ENCODE data around the gene SLC9A2. TPM values are rescaled to one million over a fixed set of nuclear protein-coding genes. Genes with fewer than 3 reads are reported as not detected.

Gene SLC9A2
- total and polyA plus RNA-seq, 10 of the 15 experiments (the other 5 are each of a cell fraction or from before 2014, with no cell fraction given): 0.13 to 1.2 (median 0.79) TPM

DNA sequence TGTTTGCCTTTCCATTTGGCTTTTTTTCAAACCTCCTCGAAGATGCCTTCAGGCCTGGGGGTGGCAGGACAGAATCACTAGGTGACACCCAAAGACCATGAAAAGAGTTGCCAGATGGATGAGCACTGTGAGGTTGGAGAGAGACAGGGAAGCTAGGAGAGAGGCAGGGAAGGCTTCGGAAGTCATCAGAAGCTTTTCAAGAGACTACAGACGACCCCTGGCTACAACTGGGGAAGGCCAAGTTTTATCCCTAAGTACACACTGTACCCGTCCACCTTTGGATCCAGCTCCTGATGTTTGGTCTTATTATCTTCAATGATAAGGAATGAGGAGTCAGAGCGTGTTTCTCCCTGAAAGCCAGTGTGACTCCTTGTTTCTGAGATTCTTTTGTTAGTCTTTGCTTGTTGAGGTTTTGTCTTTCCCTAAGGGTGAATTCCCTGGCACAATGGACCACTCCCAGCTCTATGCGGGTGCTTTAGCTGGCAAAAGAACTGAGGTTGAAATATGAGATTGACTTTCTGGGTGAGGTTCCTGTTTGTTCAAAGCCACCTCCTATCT lies 33.4 kb upstream of the SLC9A2 start (continued):
- TF ChIP-seq MEF2B (IDR thresholded peaks at IDR 0.05; ENCODE audit: partially characterized antibody, poor library complexity, severe bottlenecking) (no peak), CHD4 (IDR thresholded peaks at IDR 0.05) (no peak), RAD21 (IDR thresholded peaks at IDR 0.05; ENCODE audit: insufficient read depth, low read depth, low read length) (no peak), ETV6 (conservative IDR thresholded peaks at IDR 0.05 in 1 of 2, IDR thresholded peaks at IDR 0.05 in 1 of 2; ENCODE audit: borderline replicate concordance in 1 of 2, low read depth in 1 of 2) (no peak)

- Histone ChIP-seq H3K4me2 (ENCODE audit: control insufficient read depth, insufficient read depth) (no peak overlapping the region), H3K27me3 (replicated peaks in 1 of 2; ENCODE audit: control insufficient read depth in 2 of 2, insufficient read depth in 2 of 2, low read length in 1 of 2) (no peaks in the 10 kb centered on the region; a peak in 1 of 4 replicates), H3K79me2 (ENCODE audit: control insufficient read depth, insufficient read depth, low read length) (no peaks in the 10 kb centered on the region), H2AFZ (ENCODE audit: control insufficient read depth, low read depth, low read length) (no peak overlapping the region), H3K9ac (ENCODE audit: control insufficient read depth, insufficient read depth, low read length) (no peak overlapping the region), H4K20me1 (ENCODE audit: control insufficient read depth, insufficient read depth) (no peaks in the 10 kb centered on the region), H3K36me3 (ENCODE audit: control insufficient read depth in 2 of 2, insufficient read depth in 2 of 2, low read length in 1 of 2) (no peaks in the 10 kb centered on the region), H3K27ac (ENCODE audit: control insufficient read depth, insufficient read depth) (no peak overlapping the region), H3K4me1 (ENCODE audit: control insufficient read depth, insufficient read depth, low read length) (no peaks in the 10 kb centered on the region), H3K4me3 (no peak overlapping the region), H3K9me3 (replicated peaks; ENCODE audit: control insufficient read depth, insufficient read depth, low read length) (no peaks in the 10 kb centered on the region)
- 34% methylated on average over 8 of the region's 8 CpGs for WGBS (ENCODE audit: insufficient coverage, insufficient replicate concordance, low lambda C conversion rate, missing lambda C conversion rate)
- ChIA-PET CTCF (interaction anchor here (0.9 to 1.1 kb wide), 2 partner anchors 27 to 218 kb away, joined by 3 to 4 read pairs; no protein-coding TSS in a partner anchor), POLR2A (no interaction called here), RAD21 (ENCODE audit: unreplicated experiment) (interaction anchor here (1.1 kb wide), 1 partner anchor 116 kb away, joined by 3 read pairs; no protein-coding TSS in a partner anchor), SMC1A (ENCODE audit: uncharacterized antibody, unreplicated experiment) (interaction anchor here (0.8 kb wide), 1 partner anchor 9 kb away, joined by 3 read pairs; no protein-coding TSS in a partner anchor)
- no peak for ATAC-seq
- in situ Hi-C loops (cut with MboI) (no loop called here), intact Hi-C loops (cut with micrococcal nuclease; ENCODE audit: unreplicated experiment) (no loop called here)
- BruUV-seq (replicated peaks): no TSS peak
- DNase-seq (ENCODE audit: low read depth, low spot score): no peak
- no peak for FAIRE-seq
- TF ChIP-seq REST (IDR thresholded peaks at IDR 0.05; ENCODE audit: low read depth, low read length): no peak
- TF ChIP-seq ATF7 (IDR thresholded peaks at IDR 0.05; ENCODE audit: low read depth): no peak
- TF ChIP-seq ZNF687 (IDR thresholded peaks at IDR 0.05): no peak
- no peak for TF ChIP-seq BHLHE40 (IDR thresholded peaks at IDR 0.05; ENCODE audit: borderline replicate concordance in 1 of 2, low read depth in 2 of 2, low read length in 1 of 2)
- no peak for TF ChIP-seq SIX5 (IDR thresholded peaks at IDR 0.05; ENCODE audit: low read depth, low read length, severe bottlenecking)
Measured at GRCh38 chr2:102588213-102588939, 31.0 kb upstream of the SLC9A2 start.

Measured in GM12878 (cell line).